ENCODE results near the gene WDR88.
"Not testable (repeated sequence)": the region's sequence is repeated elsewhere in the genome, so short reads cannot be mapped to it uniquely, and the experiment has no call there.

WDR88 gene

GRCh38 chr19:33130433-33130832 is 1.5 kb upstream of the WDR88 start:
- DNase-seq = no peak

GRCh38 chr19:33132425-33132824 is 511 bp downstream of the WDR88 start:
- no peak for DNase-seq

GRCh38 chr19:33133438-33134031 is 1.6 kb downstream of the WDR88 start:
- no peak for DNase-seq

DNA sequence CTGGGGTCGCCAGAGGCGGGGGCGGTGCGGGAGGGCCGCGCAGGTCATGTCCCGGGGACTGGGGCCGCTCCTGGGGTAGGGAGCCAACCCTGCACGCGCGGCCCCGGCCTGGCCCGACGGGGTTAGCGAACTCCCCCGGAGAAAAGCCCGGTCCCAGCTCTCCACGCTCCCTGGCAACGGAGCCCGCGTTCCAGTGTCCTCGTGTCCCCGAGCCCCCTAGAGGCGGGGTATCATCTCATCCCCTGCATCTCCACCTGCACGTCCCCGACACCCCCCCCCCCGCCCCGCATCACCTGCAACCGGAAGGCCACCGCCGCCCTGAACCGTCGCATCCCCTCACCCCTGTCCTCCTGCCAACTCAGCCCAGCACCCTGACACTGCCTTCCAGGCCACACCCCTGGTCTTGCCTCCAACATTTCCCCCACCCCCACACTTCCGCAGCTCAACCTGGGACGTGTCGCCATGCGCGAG is 2.7 kb downstream of the WDR88 start:
- no peak for DNase-seq

GRCh38 chr19:33139165-33139564 is 7.3 kb downstream of the WDR88 start:
- no peak for DNase-seq

DNA sequence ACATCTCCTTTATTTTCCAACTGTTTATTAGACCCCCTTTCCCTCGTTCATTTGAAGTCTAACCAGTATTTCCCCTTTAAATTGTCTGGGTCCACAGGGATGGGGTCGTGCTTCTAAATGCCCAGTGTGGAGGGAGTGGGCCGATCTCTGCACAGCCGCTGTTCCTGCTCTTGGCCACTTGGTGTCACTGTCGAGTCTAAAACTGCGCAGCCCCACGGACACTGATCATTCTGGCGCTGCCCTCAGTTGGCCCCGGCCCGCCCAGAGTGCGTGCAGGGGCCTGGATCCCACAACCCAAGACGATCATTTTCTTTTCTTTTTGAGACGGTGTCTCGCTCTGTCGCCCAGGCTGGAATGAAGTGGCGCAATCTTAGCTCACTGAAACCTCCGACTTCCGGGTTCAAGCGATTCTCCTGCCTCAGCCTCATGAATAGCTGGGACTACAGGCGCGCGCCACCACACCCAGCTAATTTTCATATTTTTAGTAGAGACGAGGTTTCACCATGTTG is 12.0 kb downstream of the WDR88 start:
- DNase-seq = peak; percentile 85

GRCh38 chr19:33146209-33146608 is 14.3 kb downstream of the WDR88 start:
- DNase-seq = peak; percentile 70

- DNase-seq = no peak
Measured at GRCh38 chr19:33147538-33147937, 15.6 kb downstream of the WDR88 start.

- no peak for DNase-seq
Measured at GRCh38 chr19:33150852-33151518, 19.1 kb downstream of the WDR88 start.

- DNase-seq = no peak
Measured at GRCh38 chr19:33152176-33152575, 20.3 kb downstream of the WDR88 start.

- not testable (repeated sequence) for DNase-seq
Measured at GRCh38 chr19:33152625-33153024, 20.7 kb downstream of the WDR88 start.

GRCh38 chr19:33154313-33154712 is 22.4 kb downstream of the WDR88 start:
- DNase-seq = not testable (repeated sequence)

GRCh38 chr19:33156334-33156733 is 24.4 kb downstream of the WDR88 start:
- peak; percentile 41 for DNase-seq

DNA sequence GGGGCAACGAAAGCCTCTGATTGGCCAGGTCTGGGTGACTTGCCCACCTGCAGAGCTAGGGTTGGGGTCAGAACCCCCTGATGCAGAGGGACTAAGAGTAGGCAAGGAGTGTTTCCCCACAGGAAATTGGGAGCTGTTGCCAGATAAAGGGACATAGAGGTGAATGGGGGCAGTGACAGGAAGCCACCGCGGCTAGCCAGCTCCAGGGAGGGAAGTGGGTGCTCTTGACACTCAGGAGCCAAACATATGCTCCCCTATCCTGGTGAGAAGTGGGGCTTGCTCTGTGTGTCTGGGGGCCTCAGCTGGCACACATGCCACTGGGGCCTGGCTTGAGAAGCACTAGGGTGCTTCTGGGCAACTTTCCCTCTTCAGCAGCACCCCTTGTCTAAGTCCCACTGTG is 26.0 kb downstream of the WDR88 start:
- DNase-seq = peak; percentile 17

GRCh38 chr19:33158365-33158764 is 26.5 kb downstream of the WDR88 start:
- DNase-seq = no peak

DNA sequence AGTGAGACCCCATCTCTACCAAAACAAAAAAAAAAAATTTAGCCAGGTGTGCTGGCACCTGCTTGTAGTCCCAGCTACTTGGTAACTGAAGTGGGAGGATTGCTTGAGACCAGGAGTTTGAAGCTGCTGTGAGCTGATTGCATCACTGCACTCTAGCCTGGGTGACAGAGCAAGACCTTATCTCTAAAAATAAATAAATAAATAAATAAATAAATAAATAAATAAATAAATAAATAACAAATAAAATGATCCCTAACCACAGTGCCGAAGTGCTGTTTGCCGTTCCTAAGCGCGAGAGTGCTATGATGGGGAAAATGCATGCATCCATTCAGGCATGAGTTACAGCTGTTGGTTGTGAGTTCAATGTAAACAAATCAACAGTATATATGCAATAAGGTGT is 27.2 kb downstream of the WDR88 start:
- no peak for DNase-seq

DNA sequence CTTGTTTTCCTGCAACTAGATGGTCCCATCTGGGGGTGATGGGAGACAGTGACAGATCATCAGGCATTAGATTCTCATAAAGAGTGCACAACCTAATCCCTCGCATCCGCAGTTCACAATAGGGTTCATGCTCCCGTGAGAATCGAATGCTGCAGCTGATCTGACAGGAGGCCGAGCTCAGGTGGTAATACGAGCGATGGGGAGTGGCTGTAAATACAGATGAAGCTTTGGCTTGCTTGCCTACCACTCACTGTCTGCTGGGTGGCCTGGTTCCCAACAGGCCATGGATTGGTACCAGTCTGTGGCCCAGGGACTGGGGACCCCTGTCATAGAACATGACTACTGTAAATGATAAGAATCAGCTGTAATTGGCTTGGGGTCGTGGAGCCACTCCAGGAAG is 28.0 kb downstream of the WDR88 start:
- no peak for DNase-seq

DNA sequence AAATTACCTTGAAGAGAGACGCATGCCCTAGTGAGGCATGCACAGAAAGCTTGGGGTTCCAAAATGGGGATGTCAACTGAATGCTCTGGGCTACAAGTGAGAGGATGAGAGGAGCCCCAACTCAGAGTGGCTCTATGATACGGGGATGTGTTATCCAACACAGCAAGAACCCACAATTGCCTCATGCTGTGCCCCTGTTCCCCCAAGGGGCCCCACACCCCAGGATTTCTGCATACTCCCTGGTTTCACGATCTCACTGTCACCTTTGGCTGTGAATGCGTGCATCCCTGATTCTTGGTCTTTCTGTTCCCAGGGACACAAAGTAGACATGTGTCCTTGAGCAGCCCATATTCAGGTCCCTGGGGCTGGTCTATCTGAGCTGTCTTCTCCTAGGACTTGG is 29.3 kb downstream of the WDR88 start:
- DNase-seq = peak; percentile 20

GRCh38 chr19:33163481-33163880 is 31.6 kb downstream of the WDR88 start:
- no peak for DNase-seq

GRCh38 chr19:33166037-33166436 is 34.1 kb downstream of the WDR88 start:
- not testable (repeated sequence) for DNase-seq

- DNase-seq = no peak
Measured at GRCh38 chr19:33167438-33167837, 35.5 kb downstream of the WDR88 start.

GRCh38 chr19:33168528-33168927 is 36.6 kb downstream of the WDR88 start:
- no peak for DNase-seq

DNA sequence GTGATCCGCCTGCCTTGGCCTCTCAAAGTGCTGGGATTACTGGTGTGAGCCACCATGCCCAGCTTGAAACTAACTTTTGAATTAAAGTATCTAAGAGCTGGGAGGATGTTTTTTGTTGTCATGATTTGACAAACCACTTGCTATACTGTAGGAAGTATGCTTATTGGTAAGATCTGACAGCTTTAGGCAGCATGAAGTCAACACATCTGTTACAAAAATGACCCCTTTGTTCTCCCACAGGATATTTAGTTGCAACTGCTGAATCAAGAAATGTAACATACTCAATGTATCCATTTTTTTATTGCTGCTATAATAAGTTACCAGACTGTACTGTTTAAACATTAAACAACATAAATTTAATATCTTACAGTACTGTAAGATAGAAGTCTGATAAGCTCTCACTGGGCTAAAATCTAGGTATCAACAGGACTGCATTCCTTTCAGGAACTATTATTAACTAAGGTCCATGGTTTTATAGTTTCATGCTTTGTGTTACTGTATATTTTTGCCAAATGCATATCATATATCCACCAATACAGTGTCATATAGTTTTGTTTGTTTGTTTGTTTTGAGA is 39.4 kb downstream of the WDR88 start:
- DNase-seq = no peak

DNA sequence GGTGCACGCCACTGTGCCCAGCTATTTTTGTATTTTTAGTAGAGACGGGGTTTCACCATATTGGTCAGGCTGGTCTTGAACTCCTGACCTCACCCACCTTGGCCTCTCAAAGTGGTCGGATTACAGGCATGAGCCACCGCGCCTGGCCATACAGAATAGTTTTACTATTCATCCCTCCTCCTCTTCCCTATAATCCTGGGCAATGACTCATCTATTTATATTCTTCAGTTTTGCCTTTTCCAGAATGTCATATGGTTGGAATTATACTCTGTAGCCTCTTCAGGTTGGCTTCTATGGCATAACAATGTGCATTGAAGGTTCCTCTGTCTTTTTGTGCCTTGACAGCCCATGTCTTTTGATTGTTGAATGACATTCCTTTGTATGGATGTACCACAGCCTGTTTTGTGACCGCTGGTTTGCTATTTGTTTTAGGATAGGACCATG is 40.0 kb downstream of the WDR88 start:
- DNase-seq = no peak
